Activated CD4-positive, alpha-beta T cell treated with anti-CD3 and anti-CD28 coated beads, Interleukin-2, amount 10 ng/mL, durations not matched to agents 7 days and 5 days (primary cell): ENCODE data around the gene ANTXRL. TPM values are rescaled to one million over a fixed set of nuclear protein-coding genes. Genes with fewer than 3 reads are reported as not detected.

Source experiments
- total RNA-seq, 2 experiments: library from RNA; stranded (reverse); gene quantifications; one replicate each; pipeline ENCODE4 v1.2.3, GENCODE V29; 2021

The ANTXRL gene
- total RNA-seq, 2 experiments from 2014 or later: 0.52 to 0.57 TPM

Other genes with a start within 250 kb of the ANTXRL start
- not detected for gene MSMB, start 240.7 kb upstream of the ANTXRL start, total RNA-seq
- under 1 TPM; 0.15 to 0.23 TPM for gene ANXA8L1, start 88.8 kb downstream of the ANTXRL start, total RNA-seq
- not detected for gene NPY4R, start 179.0 kb downstream of the ANTXRL start, total RNA-seq